ENCODE results near the gene ADCY10. TPM values are rescaled to one million over a fixed set of nuclear protein-coding genes. Genes with fewer than 3 reads are reported as not detected.

The ADCY10 gene
- total and polyA plus RNA-seq, 12 donors = 0.10 to 0.70 (median 0.17) TPM

DNA sequence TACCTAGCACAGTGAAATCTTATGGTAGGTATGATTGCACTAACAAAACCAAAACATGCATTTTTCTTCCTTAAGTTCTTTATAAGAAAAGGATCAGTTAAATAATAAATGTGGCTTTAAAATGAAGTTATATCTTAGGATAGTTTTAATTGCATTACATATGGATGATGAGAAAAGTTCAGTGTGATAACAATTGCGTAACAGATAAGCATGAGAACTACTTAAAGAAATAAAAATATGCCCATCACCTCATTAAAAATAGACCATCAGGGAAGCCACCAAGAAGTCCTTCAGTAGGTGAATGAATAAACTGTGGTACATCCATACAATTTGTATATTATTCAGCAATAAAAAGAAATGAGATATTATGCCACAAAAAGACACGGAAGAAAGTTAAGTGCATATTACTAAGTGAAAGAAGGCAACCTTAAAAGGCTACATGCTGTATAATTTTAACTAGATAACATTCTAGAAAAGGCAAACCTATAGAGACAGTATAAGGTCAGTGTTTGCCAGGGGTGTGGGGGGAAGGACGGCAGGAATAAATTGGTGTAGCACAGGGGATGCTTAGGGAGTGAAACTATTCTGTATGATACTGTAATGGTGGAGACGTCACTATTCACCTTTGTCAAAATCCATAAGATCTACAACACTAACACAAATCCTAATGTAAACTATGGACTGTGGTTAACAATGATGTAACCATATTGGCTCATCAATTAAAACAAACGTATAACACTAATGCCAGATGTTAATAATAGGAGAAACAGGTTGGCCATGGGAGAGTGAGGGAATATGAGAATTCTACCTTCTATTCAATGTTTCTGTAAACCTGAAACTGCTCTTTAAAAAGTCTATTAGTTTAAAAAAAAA is 149.2 kb downstream of the ADCY10 start:
- TF ChIP-seq, protein P1, sequence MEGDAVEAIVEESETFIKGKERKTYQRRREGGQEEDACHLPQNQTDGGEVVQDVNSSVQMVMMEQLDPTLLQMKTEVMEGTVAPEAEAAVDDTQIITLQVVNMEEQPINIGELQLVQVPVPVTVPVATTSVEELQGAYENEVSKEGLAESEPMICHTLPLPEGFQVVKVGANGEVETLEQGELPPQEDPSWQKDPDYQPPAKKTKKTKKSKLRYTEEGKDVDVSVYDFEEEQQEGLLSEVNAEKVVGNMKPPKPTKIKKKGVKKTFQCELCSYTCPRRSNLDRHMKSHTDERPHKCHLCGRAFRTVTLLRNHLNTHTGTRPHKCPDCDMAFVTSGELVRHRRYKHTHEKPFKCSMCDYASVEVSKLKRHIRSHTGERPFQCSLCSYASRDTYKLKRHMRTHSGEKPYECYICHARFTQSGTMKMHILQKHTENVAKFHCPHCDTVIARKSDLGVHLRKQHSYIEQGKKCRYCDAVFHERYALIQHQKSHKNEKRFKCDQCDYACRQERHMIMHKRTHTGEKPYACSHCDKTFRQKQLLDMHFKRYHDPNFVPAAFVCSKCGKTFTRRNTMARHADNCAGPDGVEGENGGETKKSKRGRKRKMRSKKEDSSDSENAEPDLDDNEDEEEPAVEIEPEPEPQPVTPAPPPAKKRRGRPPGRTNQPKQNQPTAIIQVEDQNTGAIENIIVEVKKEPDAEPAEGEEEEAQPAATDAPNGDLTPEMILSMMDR (IDR thresholded peaks at IDR 0.05) = no peak
- intact Hi-C loops (cut with DNase I) = no loop called here
- peaks cover 0 to 44% (median 2%) of the 10 kb centered on the region in 9 donors for H3K36me3 ChIP-seq
- H3K4me3 ChIP-seq = no peak overlapping the region
- 92 to 94% methylated on average over 5 of the region's 5 CpGs for WGBS, 2 donors
- H3K4me1 ChIP-seq = peaks cover 0 to 40% (median 8%) of the 10 kb centered on the region in 9 donors
- DNase-seq (no peak), ATAC-seq (no peak)
- H3K27me3 ChIP-seq = no peaks in the 10 kb centered on the region
- no peak overlapping the region for H3K27ac ChIP-seq
- H3K9me3 ChIP-seq = no peaks in the 10 kb centered on the region

DNA sequence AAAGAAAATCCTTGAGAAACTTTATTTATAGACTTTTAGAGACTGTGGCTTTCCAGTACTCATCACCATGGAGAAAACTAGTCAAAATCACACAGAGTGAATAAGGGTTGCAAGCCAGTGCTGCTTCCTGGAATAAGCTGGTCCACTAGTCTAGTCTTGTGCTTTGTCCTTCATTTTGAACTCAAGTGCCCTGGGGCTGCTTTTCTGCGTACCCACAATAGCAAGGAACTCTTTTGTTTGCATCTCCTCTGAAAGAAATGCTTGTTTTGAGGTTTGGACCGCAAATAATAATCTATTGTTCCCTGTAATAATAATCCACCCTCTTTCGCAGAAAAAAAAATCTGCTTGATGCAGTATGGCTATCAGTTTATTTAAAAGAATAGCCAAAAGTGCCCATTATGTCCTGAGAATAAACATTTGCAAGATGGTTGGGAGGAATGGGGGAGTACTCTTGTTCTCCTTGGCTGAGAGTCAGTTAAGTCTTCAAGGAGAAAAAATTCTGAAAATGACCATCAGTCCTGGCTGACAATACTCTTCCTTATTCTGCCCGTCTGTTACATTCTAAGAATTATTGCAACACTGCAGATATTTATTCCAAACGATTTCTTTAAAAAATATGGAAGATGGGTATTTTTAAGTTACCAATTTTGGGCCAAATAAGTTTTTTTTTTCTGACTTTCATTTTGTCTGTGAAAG is 150.3 kb downstream of the ADCY10 start:
- ATAC-seq = peak in 5 of 8 donors; percentile 46 to 78 (median 58)
- Histone ChIP-seq H3K27ac (peak overlapping the region in 1 of 10 donors; percentile 18), H3K4me3 (no peak overlapping the region), H3K9me3 (no peaks in the 10 kb centered on the region), H3K36me3 (peaks cover 0 to 34% (median 2%) of the 10 kb centered on the region in 9 donors), H3K4me1 (peaks cover 0 to 40% (median 8%) of the 10 kb centered on the region in 9 donors), H3K27me3 (no peaks in the 10 kb centered on the region)
- 65 to 76% methylated on average over 5 of the region's 5 CpGs for WGBS, 2 donors
- intact Hi-C loops (cut with DNase I) = no loop called here
- TF ChIP-seq, protein P1 (IDR thresholded peaks at IDR 0.05) = no peak
- DNase-seq = no peak

DNA sequence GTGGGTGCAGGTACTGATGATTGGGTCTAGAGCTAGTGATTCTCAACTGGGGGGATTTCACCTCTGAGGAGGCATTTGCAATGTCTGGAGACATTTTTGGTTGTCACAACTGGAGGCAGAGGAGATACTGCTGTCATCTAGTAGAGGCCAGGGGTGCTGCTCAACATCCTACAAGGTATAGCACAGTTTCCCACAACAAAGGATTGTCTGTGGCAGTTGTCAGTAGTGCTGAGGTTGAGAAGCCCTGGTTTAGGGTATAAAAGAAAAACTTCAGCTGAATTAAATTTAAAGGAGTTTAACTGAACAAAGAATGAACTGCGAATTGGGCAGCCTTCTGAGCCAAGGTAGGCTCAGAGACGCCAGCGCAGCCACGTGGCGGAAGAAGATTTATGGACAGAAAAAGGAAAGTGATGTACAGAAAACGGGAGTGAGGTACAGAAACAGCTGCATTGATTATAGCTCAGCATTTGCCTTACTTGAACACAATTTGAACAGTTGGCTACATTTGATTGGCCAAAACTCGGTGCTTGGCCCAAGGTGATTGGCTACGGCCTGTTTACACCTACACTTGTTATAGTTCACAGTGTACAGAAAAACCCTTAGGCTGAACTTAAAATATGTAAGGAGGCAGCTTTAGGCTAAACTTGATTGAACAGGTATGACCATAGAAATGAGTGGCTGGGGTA is 151.7 kb downstream of the ADCY10 start:
- peaks cover 0 to 47% (median 17%) of the 10 kb centered on the region in 9 donors for H3K4me1 ChIP-seq
- no peaks in the 10 kb centered on the region for H3K9me3 ChIP-seq
- 96 to 97% methylated on average over 8 of the region's 8 CpGs for WGBS, 2 donors
- ATAC-seq (no peak), DNase-seq (no peak)
- peaks cover 0 to 24% (median 2%) of the 10 kb centered on the region in 9 donors for H3K36me3 ChIP-seq
- TF ChIP-seq, protein P1 (IDR thresholded peaks at IDR 0.05) = no peak
- no peak overlapping the region for H3K27ac ChIP-seq
- no peaks in the 10 kb centered on the region for H3K27me3 ChIP-seq
- intact Hi-C loops (cut with DNase I) = no loop called here
- H3K4me3 ChIP-seq = no peak overlapping the region

DNA sequence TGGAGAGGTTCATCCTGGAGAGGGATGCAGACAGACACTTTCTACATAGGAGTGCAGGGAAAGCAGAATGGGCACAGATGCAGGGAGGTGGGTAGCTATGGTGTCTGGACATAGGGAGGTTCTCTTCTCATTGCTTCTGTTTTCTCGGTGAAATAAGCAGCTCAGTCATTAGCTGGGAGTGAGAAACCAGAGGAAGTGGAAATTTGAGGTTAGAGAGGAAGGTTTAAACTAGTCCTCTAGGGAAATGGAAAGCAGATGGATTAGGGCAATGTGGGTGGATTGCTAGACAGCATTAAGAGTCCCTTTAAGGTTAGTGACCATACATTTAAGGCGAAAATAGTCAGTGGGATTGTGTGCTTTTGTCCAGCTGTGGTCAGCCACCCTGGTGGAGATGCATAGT is 152.5 kb downstream of the ADCY10 start:
- Histone ChIP-seq H3K9me3 (no peaks in the 10 kb centered on the region), H3K4me1 (peaks cover 3 to 55% (median 24%) of the 10 kb centered on the region in 9 donors), H3K27me3 (no peaks in the 10 kb centered on the region), H3K4me3 (no peak overlapping the region), H3K36me3 (peaks cover 0 to 16% (median 0%) of the 10 kb centered on the region in 9 donors), H3K27ac (no peak overlapping the region)
- TF ChIP-seq, protein P1 (IDR thresholded peaks at IDR 0.05) = no peak
- intact Hi-C loops (cut with DNase I) = no loop called here
- WGBS, 2 donors = 45 to 46% methylated on average over 2 of the region's 2 CpGs
- ATAC-seq = peak in 1 of 8 donors; percentile 15
- no peak for DNase-seq

All from heart right ventricle (tissue), 16 donors.